ENCODE results near the gene OR51E2. TPM values are rescaled to one million over a fixed set of nuclear protein-coding genes. Genes with fewer than 3 reads are reported as not detected.
A peak's percentile ranks its signal among the peaks of the same experiment; 100 is the strongest.

OR51E2 gene
- total RNA-seq, 2 experiments from 2014 or later, result not detected

GRCh38 chr11:4654635-4655369, 42.9 kb downstream of the OR51E2 start:
- H3K36me3 Mint-ChIP-seq, result no peaks in the 10 kb centered on the region
- H3K9me3 Mint-ChIP-seq, result no peaks in the 10 kb centered on the region
- H3K27me3 Mint-ChIP-seq, result peaks cover 10% of the 10 kb centered on the region
- DNase-seq, result no peak
- CTCF ChIA-PET, result interaction anchor here (1.4 kb wide), 1 partner anchor 17 kb away, joined by 4 read pairs; no protein-coding TSS in a partner anchor
- H3K4me3 Mint-ChIP-seq, result no peak overlapping the region
- intact Hi-C loops (cut with micrococcal nuclease), result no loop called here
- H3K4me1 Mint-ChIP-seq (ENCODE audit: low read depth), result no peaks in the 10 kb centered on the region
- no peak overlapping the region for H3K27ac Mint-ChIP-seq
- POLR2A ChIA-PET, result no interaction called here

- Mint-ChIP-seq H3K4me1 (ENCODE audit: low read depth) (no peaks in the 10 kb centered on the region), H3K4me3 (no peak overlapping the region), H3K36me3 (no peaks in the 10 kb centered on the region), H3K27me3 (peaks cover 5% of the 10 kb centered on the region), H3K9me3 (no peaks in the 10 kb centered on the region), H3K27ac (no peak overlapping the region)
- intact Hi-C loops (cut with micrococcal nuclease), result no loop called here
- ChIA-PET CTCF (interaction anchor here (3.5 kb wide), 1 partner anchor 11 kb away, joined by 16 read pairs; the partner anchor contains the start of gene OR51D1), POLR2A (no interaction called here)
- DNase-seq, result no peak
Observed at GRCh38 chr11:4647766-4648165, 49.9 kb downstream of the OR51E2 start.

GRCh38 chr11:4645974-4646373, 51.7 kb downstream of the OR51E2 start:
- POLR2A ChIA-PET, result no interaction called here

GRCh38 chr11:4644233-4644632, 53.4 kb downstream of the OR51E2 start:
- POLR2A ChIA-PET, result no interaction called here
- CTCF ChIA-PET, result no interaction called here
- DNase-seq, result no peak
- Mint-ChIP-seq H3K36me3 (no peaks in the 10 kb centered on the region), H3K4me1 (ENCODE audit: low read depth) (no peaks in the 10 kb centered on the region), H3K27ac (no peak overlapping the region), H3K9me3 (no peaks in the 10 kb centered on the region), H3K27me3 (peaks cover 3% of the 10 kb centered on the region), H3K4me3 (no peak overlapping the region)
- intact Hi-C loops (cut with micrococcal nuclease), result no loop called here

More at GRCh38 chr11:4645974-4646373, 51.7 kb downstream of the OR51E2 start:
- no peak for DNase-seq
- Mint-ChIP-seq H3K27me3 (peaks cover 3% of the 10 kb centered on the region), H3K4me3 (no peak overlapping the region), H3K9me3 (no peaks in the 10 kb centered on the region), H3K4me1 (ENCODE audit: low read depth) (no peaks in the 10 kb centered on the region), H3K27ac (no peak overlapping the region), H3K36me3 (no peaks in the 10 kb centered on the region)
- intact Hi-C loops (cut with micrococcal nuclease), result no loop called here
- CTCF ChIA-PET, result interaction anchor here (1.6 kb wide), 1 partner anchor 9 kb away, joined by 6 read pairs; the partner anchor contains the start of gene OR51D1

- no peaks in the 10 kb centered on the region for H3K4me1 Mint-ChIP-seq (ENCODE audit: low read depth)
- H3K27me3 Mint-ChIP-seq, result peaks cover 3% of the 10 kb centered on the region
- no peak for DNase-seq
- ChIA-PET POLR2A (no interaction called here), CTCF (no interaction called here)
- no peaks in the 10 kb centered on the region for H3K9me3 Mint-ChIP-seq
- no peak within 1 kb of the TSS for H3K27ac Mint-ChIP-seq
- H3K4me3 Mint-ChIP-seq, result no peak within 1 kb of the TSS
- H3K36me3 Mint-ChIP-seq, result no peaks in the 10 kb centered on the region
- intact Hi-C loops (cut with micrococcal nuclease), result no loop called here
Observed at GRCh38 chr11:4643682-4644081, 54.0 kb downstream of the OR51E2 start, which contains the start of gene OR51E1. Gene OR51E1, plus strand, starts transcription at chr11:4643982. Its CDS starts 8,545 bp downstream, at chr11:4652527.

- POLR2A ChIA-PET, result no interaction called here
Observed at GRCh38 chr11:4643076-4643475, 54.6 kb downstream of the OR51E2 start.

GRCh38 chr11:4642043-4642442, 55.6 kb downstream of the OR51E2 start:
- ChIA-PET CTCF (no interaction called here), POLR2A (no interaction called here)
- Mint-ChIP-seq H3K36me3 (no peaks in the 10 kb centered on the region), H3K27me3 (peaks cover 3% of the 10 kb centered on the region), H3K9me3 (no peaks in the 10 kb centered on the region), H3K4me3 (no peak overlapping the region), H3K4me1 (ENCODE audit: low read depth) (no peaks in the 10 kb centered on the region), H3K27ac (no peak overlapping the region)
- no peak for DNase-seq
- intact Hi-C loops (cut with micrococcal nuclease), result no loop called here

More at GRCh38 chr11:4643076-4643475, 54.6 kb downstream of the OR51E2 start:
- intact Hi-C loops (cut with micrococcal nuclease), result no loop called here
- Mint-ChIP-seq H3K9me3 (no peaks in the 10 kb centered on the region), H3K36me3 (no peaks in the 10 kb centered on the region), H3K4me1 (ENCODE audit: low read depth) (no peaks in the 10 kb centered on the region), H3K4me3 (no peak overlapping the region), H3K27me3 (peaks cover 3% of the 10 kb centered on the region), H3K27ac (no peak overlapping the region)
- DNase-seq, result no peak
- CTCF ChIA-PET, result no interaction called here

- POLR2A ChIA-PET, result no interaction called here
- Mint-ChIP-seq H3K27ac (no peak overlapping the region), H3K4me3 (no peak overlapping the region), H3K4me1 (ENCODE audit: low read depth) (no peaks in the 10 kb centered on the region), H3K36me3 (no peaks in the 10 kb centered on the region), H3K9me3 (no peaks in the 10 kb centered on the region), H3K27me3 (peaks cover 3% of the 10 kb centered on the region)
- no peak for DNase-seq
- CTCF ChIA-PET, result no interaction called here
- intact Hi-C loops (cut with micrococcal nuclease), result no loop called here
Observed at GRCh38 chr11:4641501-4641900, 56.2 kb downstream of the OR51E2 start.

GRCh38 chr11:4639931-4640330, 57.7 kb downstream of the OR51E2 start:
- intact Hi-C loops (cut with micrococcal nuclease), result loop anchor here (5.0 to 10.0 kb wide), 2 partner anchors 185 to 742 kb away; partner anchors contain the start of genes OR51F2 and OR51M1
- H3K27me3 Mint-ChIP-seq, result peaks cover 3% of the 10 kb centered on the region
- CTCF ChIA-PET, result no interaction called here
- H3K27ac Mint-ChIP-seq, result no peak overlapping the region
- no peak overlapping the region for H3K4me3 Mint-ChIP-seq
- POLR2A ChIA-PET, result no interaction called here
- no peaks in the 10 kb centered on the region for H3K36me3 Mint-ChIP-seq
- DNase-seq, result no peak
- no peaks in the 10 kb centered on the region for H3K4me1 Mint-ChIP-seq (ENCODE audit: low read depth)
- H3K9me3 Mint-ChIP-seq, result no peaks in the 10 kb centered on the region

- no peaks in the 10 kb centered on the region for H3K36me3 Mint-ChIP-seq
- ChIA-PET CTCF (interaction anchor here (0.8 to 4.1 kb wide), 25 partner anchors 8 to 1170 kb away, joined by 3 to 38 read pairs (median 5); partner anchors contain the start of genes OR51E2 and TRIM68), POLR2A (no interaction called here)
- intact Hi-C loops (cut with micrococcal nuclease), result loop anchor here (1.0 to 10.0 kb wide), 4 partner anchors 187 to 745 kb away; partner anchors contain the start of genes OR51F2 and OR51M1
- no peak overlapping the region for H3K4me3 Mint-ChIP-seq
- peaks cover 2% of the 10 kb centered on the region for H3K27me3 Mint-ChIP-seq
- no peaks in the 10 kb centered on the region for H3K9me3 Mint-ChIP-seq
- no peak for DNase-seq
- no peaks in the 10 kb centered on the region for H3K4me1 Mint-ChIP-seq (ENCODE audit: low read depth)
- no peak overlapping the region for H3K27ac Mint-ChIP-seq
Observed at GRCh38 chr11:4637662-4638047, 60.0 kb downstream of the OR51E2 start.

GRCh38 chr11:4636962-4637661, 60.5 kb downstream of the OR51E2 start, which contains the start of gene OR51D1:
Gene OR51D1, plus strand, starts transcription at chr11:4637477. Its CDS starts 2,314 bp downstream, at chr11:4639791.
- Mint-ChIP-seq H3K27ac (no peak within 1 kb of the TSS), H3K4me1 (ENCODE audit: low read depth) (no peaks in the 10 kb centered on the region), H3K9me3 (no peaks in the 10 kb centered on the region), H3K4me3 (no peak within 1 kb of the TSS), H3K36me3 (no peaks in the 10 kb centered on the region), H3K27me3 (peaks cover 2% of the 10 kb centered on the region)
- POLR2A ChIA-PET, result no interaction called here
- CTCF ChIA-PET, result interaction anchor here (0.6 to 4.1 kb wide), 34 partner anchors 8 to 1254 kb away, joined by 3 to 38 read pairs (median 4); partner anchors contain the start of genes OR51E2 and TRIM68
- intact Hi-C loops (cut with micrococcal nuclease), result loop anchor here (1.0 to 10.0 kb wide), 4 partner anchors 188 to 745 kb away; partner anchors contain the start of genes OR51F2 and OR51M1
- peak; percentile 76 for DNase-seq

GRCh38 chr11:4636136-4636535, 61.5 kb downstream of the OR51E2 start:
- no peaks in the 10 kb centered on the region for H3K36me3 Mint-ChIP-seq
- H3K27ac Mint-ChIP-seq, result no peak overlapping the region
- no peaks in the 10 kb centered on the region for H3K9me3 Mint-ChIP-seq
- H3K4me3 Mint-ChIP-seq, result no peak overlapping the region
- CTCF ChIA-PET, result interaction anchor here (0.5 to 4.1 kb wide), 22 partner anchors 9 to 1255 kb away, joined by 3 to 38 read pairs (median 4); no protein-coding TSS in a partner anchor
- H3K4me1 Mint-ChIP-seq (ENCODE audit: low read depth), result no peaks in the 10 kb centered on the region
- H3K27me3 Mint-ChIP-seq, result peaks cover 4% of the 10 kb centered on the region
- POLR2A ChIA-PET, result no interaction called here
- intact Hi-C loops (cut with micrococcal nuclease), result loop anchor here (2.0 to 10.0 kb wide), 3 partner anchors 189 to 746 kb away; partner anchors contain the start of genes OR51F2 and OR51M1
- no peak for DNase-seq
